CD4-positive, alpha-beta T cell treated with Interleukin-10 for 1 hour (primary cell): ENCODE measurements around the gene FPR1.

Experiments used
- DNase-seq: peaks from one replicate; pipeline ENCODE4 v3.0.0-alpha.2; 2020

FPR1 gene

GRCh38 chr19:51703575-51704515 lies 47.8 kb downstream of the FPR1 start:
- peak; percentile 96 for DNase-seq

- DNase-seq: peak; percentile 35
These were observed 48.7 kb downstream of the FPR1 start for GRCh38 chr19:51702825-51703574.

GRCh38 chr19:51702103-51702824 lies 49.4 kb downstream of the FPR1 start:
- peak; percentile 58 for DNase-seq

GRCh38 chr19:51701468-51702100 lies 50.1 kb downstream of the FPR1 start:
- no peak for DNase-seq

- no peak for DNase-seq
These were observed 52.5 kb downstream of the FPR1 start for GRCh38 chr19:51699170-51699569.

- no peak for DNase-seq
These were observed 53.4 kb downstream of the FPR1 start for GRCh38 chr19:51698296-51698695.

GRCh38 chr19:51697169-51697776 lies 54.4 kb downstream of the FPR1 start:
- DNase-seq: no peak

GRCh38 chr19:51696606-51697005 lies 55.1 kb downstream of the FPR1 start:
- DNase-seq: no peak
